HS-5 (cell line): ENCODE data around the gene ACBD6.
A peak's percentile ranks its signal among the peaks of the same experiment; 100 is the strongest.

ENCODE experiments used
- DNase-seq: peaks from one replicate; pipeline ENCODE4 v3.0.0-alpha.2; 2012; ENCODE audit warnings: low read depth

Gene ACBD6

GRCh38 chr1:180369061-180369460 lies 133.3 kb downstream of the ACBD6 start:
- DNase-seq = no peak

DNA sequence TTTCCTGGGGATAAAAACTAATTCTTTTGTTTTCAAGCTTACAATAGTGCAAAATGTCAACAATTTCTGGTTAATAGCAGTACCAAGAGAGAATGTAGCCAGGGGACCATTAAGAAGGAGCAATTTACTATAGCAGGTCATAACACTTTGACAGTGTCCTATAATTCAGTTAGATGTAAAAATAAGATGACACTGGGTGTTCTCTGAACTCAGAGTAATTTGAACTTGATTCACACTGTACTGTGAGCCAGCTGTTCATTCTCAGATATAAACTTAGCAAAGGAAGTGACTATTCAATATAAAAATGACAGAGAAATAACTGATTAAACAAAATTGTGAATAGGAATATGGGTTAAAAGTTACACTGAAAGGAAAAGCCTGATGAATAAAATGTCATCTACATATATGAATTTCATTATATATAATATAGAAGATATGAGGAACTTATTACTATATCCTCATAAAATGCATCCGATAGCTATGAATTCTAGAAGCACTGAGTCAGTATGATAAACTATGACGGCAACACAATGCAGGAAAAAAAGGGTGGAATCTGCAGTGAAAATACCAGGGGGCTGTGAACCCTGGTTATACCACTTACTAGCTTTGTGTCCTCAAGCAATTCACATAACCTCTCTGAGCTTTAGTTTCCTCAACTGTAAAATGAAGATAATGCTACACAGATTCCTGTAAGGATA lies 135.9 kb downstream of the ACBD6 start:
- peak; percentile 4 for DNase-seq

- no peak for DNase-seq
Measured at GRCh38 chr1:180365039-180365438, 137.3 kb downstream of the ACBD6 start.

- DNase-seq = no peak
Measured at GRCh38 chr1:180363246-180363995, 139.0 kb downstream of the ACBD6 start.

- DNase-seq = peak; percentile 8
Measured at GRCh38 chr1:180360333-180361075, 141.9 kb downstream of the ACBD6 start.

DNA sequence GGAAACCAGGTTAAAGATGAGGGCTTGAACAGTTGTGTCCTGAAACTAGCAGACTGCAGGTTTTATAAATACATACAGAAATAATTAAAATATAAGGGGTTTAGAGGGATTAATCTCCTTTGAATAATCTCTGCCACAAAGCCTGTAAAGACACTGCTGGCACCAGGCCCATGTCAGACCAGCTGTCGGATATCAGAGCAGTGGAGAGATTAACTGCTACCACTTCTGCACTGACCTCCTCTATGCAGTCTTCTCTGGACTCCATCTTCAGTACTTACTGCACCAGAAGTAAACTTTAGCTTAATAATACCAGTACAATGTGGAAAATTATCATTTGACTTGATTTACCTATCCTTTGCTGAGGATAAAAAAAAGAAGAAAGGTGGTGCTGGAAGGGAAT lies 143.7 kb downstream of the ACBD6 start:
- DNase-seq = no peak

DNA sequence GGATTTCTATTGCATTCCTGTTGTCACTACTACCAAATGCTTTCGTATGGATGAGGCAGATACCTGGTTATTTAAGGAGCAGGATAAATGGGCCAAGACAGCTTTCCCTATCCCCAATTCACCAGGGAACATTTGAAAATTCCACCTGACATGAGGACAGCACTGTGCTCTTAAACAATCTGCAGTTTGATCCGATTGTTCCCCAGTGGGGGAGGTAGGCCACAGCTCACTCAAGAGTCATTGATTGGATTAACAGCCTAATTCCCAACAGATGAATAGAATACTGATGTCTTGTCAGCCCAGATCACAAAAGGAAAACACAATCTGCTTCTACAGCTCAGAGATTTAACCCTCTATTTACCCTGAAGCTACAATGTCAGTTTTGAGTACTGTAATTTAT lies 148.4 kb downstream of the ACBD6 start:
- DNase-seq = no peak

- no peak for DNase-seq
Measured at GRCh38 chr1:180352588-180352987, 149.8 kb downstream of the ACBD6 start.

GRCh38 chr1:180352021-180352420 lies 150.4 kb downstream of the ACBD6 start:
- no peak for DNase-seq

- no peak for DNase-seq
Measured at GRCh38 chr1:180345148-180345547, 157.2 kb downstream of the ACBD6 start.

DNA sequence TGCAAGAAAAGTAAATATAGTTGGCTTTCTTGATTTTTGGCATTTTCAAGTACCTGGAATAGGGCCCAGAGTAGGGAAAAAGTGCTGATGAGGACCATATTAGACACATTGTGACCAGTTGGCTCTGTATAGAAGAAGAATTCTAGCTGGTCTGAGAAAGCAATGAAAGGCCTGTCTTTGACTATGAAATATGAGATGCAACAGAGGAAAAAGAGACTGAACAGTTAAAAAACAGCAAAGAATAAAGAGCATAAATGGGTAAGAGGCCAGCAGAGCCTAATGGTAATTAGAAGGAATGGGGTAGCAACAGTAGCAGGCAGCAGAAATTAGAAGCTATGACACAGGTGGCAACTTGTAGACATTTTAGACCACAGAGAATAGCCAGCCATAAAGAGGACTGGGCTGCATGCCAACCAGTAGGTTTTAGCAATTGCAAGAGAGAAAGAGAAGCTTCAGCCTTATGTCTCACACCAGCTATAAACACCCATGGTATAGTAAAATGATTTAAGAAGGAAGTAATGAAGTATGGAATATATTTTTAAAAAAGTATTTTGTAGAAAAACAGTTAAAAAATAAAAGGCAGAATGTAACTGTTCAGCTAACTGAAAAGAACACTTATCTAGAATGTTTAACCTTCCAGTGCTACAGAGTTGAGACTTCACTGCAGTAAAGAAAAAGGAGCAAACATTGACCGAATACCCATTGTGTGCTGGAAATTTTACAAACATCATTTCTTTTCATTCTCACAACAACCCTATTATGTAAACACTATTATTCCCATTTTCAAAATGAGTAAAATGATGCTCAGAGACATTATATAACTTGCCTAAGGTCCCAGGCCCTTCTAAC lies 158.2 kb downstream of the ACBD6 start:
- DNase-seq = no peak

- DNase-seq = no peak
Measured at GRCh38 chr1:180327089-180327488, 175.3 kb downstream of the ACBD6 start.

DNA sequence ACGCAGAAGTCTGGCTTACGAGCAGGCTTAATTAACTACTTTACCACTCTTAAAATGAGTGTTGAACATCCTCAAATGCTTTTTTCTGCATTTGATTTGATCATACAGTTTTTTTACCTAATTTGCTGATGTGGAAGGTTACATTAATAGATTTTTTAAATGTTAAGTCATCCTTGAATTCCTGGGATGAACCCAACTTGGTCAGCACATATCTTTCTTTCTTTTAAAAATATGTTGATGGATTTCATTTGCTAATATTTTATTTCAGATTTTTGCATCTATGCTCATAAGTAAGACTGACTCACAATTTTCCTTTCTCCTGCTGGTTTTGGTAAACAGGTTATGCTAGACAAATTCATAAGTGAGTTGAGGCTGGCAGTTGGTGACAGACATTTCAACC lies 189.5 kb downstream of the ACBD6 start:
- no peak for DNase-seq

- DNase-seq = peak; percentile 28
Measured at GRCh38 chr1:180311011-180311730, 191.2 kb downstream of the ACBD6 start.

DNA sequence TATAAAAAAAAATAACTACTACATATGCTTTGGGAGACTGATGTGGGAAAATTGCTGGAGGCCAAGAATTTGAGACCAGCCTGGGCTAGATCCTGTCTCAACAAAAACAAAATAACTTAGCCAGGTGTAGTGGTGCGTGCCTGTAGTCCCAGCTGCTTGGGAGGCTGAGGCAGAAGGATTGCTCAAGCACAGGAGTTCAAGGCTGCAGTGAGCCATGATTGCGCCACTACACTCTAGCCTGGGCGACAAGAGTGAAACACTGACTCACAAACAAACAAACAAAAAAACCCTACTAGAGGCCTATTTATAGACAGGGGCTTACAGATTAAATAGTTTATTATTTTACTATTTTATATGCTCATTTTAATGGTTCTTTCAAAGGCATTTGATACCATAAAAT lies 192.3 kb downstream of the ACBD6 start:
- DNase-seq = no peak

- peak; percentile 23 for DNase-seq
Measured at GRCh38 chr1:180309338-180309737, 193.0 kb downstream of the ACBD6 start.

DNA sequence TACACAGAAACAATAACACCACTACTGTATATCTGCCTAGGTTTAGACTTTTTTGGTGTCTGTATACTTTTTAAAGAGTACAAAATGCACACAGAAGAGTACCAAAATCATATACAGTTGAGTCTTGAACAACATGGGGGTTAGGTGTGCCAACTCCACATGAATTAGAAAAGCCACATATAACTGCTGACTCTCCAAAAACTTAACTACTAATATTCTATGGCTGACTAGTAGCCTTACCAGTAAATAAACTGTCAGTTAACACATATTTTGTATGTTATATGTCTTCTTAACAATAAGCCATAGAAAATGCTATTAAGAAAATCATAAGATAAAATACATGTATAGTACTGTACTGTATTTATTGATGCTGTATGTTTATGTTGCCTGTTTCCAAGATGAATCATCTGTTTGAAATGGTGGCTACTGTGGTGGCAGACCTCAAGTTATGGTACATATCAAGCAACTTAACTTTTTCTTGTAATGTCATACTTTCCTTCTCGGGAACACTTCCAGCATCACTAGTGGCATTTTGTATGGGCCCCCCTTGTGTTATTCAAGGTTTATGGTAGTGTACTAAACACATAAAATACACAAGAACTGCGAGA lies 201.1 kb downstream of the ACBD6 start:
- DNase-seq = no peak

DNA sequence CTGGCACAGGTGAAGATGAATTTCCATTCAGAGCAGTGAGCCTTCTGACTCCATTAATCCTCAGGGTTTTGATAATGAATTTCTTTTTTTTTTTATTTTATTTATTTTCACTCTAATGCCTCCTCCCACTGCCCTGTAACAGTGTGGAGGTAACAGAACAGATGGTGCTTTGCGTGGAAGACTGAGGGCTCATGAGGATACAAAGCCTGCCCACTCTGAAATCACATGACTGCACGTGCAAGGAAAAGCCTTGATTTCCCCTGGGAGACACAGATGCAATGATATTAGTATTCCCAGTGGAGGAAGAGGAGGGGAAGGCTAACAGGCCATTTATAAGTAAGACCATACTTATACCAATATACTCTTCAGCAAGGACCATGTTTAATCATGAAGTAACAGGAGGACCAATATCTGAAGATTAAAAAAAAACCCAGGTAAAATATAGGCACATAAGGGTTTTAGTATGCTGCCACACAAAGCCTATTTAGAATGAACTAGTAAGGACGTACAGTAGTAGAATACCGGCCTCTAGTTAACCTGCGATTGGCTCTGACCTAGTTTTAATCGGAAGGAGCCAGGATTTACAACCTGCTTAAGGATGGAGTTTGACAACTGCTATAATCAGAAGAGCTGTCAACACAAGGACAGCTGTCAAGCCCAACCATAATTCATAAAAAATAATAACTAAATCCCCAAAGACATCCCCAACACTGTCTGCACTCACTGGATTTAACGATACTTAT lies 202.7 kb downstream of the ACBD6 start:
- DNase-seq = no peak

DNA sequence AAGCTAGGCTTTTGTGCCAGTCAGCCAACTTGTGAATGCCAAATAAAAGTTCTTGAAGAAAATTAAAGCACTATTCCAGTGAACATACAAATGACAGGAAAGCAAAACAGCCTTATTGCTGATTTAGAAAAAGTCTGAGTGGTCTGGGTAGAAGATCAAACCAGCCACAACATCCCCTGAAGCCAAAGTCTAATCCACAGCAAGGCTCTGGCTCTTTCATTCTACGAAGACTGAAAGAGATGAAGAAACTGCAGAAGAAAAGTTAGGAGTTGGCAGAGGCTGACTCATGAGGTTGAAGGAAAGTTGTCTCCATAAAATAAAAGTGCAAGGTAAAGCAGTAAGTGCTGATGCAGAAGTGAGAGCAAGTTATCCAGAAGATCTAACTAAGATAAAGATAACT lies 206.4 kb downstream of the ACBD6 start:
- no peak for DNase-seq

DNA sequence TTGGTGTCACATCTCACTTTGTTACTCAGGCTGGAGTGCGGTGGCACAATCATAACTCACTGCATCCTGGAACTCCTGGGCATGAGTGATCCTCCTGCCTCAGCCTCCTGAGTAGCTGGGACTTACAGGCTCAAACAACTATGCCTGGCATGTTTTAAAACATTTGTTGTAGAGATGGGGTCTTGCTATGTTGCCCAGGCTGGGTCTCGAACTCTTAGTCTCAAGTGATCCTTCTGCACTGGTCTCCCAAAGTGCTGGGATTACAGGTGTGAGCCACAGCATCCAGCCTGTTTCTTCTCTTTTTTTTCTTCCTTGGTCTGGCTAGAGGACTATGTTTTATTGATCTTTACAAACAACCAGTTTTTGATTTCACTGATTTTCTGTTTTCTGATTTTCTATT lies 207.7 kb downstream of the ACBD6 start:
- no peak for DNase-seq
